Body of pancreas (tissue), 4 donors: Measurements from ENCODE around the gene GPATCH2.

Source experiments
- POLR2A ChIP-seq, 3 donors: fragments of 450-650 bp; IDR thresholded peaks; one replicate each; pipeline ENCODE4 v1.6.1; 2016; ENCODE audit warnings: antibody characterized with exemption in 3 of 3, mild to moderate bottlenecking in 2 of 3
- TF ChIP-seq, protein P1 (sequence below), 7 experiments: fragments of 450-650 bp in 4 of 7; fragments of 200-600 bp in 3 of 7; sonication (generic) in 3 of 7; IDR thresholded peaks; one replicate each; pipeline ENCODE4 v1.5.1; 2016 to 2019; ENCODE audit warnings: antibody characterized with exemption in 7 of 7

DNA sequence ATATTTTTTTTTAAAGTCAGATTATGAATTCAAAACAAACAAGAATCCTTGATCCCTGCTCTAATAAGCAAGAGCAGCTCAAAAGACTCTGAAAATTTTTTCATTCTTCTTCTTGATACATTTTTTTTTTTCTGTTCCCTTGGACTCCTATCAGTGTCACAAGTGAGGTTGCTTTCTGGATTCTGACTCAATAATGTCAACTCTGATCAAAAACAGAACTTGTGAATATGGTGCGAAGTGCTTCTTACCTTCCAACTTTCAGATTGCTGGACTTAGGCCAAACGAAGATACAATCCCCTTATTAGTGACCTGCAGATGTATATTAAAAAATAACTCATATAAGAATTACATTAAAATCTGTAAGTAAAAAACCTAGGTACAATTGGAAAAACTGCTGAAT lies 136.1 kb downstream of the GPATCH2 start:
- TF ChIP-seq POLR2A (IDR thresholded peaks at IDR 0.05) = no peak
- TF ChIP-seq, protein P1, sequence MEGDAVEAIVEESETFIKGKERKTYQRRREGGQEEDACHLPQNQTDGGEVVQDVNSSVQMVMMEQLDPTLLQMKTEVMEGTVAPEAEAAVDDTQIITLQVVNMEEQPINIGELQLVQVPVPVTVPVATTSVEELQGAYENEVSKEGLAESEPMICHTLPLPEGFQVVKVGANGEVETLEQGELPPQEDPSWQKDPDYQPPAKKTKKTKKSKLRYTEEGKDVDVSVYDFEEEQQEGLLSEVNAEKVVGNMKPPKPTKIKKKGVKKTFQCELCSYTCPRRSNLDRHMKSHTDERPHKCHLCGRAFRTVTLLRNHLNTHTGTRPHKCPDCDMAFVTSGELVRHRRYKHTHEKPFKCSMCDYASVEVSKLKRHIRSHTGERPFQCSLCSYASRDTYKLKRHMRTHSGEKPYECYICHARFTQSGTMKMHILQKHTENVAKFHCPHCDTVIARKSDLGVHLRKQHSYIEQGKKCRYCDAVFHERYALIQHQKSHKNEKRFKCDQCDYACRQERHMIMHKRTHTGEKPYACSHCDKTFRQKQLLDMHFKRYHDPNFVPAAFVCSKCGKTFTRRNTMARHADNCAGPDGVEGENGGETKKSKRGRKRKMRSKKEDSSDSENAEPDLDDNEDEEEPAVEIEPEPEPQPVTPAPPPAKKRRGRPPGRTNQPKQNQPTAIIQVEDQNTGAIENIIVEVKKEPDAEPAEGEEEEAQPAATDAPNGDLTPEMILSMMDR (IDR thresholded peaks at IDR 0.05) = no peak
